HG03025 (cell line): ENCODE data around the gene AK8.

Experiments used
- ATAC-seq: cut with Tn5 transposase; IDR thresholded peaks from one replicate; pipeline ENCODE4 v1.9.1; 2021; ENCODE audit warnings: mild to moderate bottlenecking, moderate library complexity; ENCODE audit not compliant: unreplicated experiment, low FRiP score

Gene AK8

GRCh38 chr9:132681561-132681960, 196.5 kb downstream of the AK8 start:
- no peak for ATAC-seq

DNA sequence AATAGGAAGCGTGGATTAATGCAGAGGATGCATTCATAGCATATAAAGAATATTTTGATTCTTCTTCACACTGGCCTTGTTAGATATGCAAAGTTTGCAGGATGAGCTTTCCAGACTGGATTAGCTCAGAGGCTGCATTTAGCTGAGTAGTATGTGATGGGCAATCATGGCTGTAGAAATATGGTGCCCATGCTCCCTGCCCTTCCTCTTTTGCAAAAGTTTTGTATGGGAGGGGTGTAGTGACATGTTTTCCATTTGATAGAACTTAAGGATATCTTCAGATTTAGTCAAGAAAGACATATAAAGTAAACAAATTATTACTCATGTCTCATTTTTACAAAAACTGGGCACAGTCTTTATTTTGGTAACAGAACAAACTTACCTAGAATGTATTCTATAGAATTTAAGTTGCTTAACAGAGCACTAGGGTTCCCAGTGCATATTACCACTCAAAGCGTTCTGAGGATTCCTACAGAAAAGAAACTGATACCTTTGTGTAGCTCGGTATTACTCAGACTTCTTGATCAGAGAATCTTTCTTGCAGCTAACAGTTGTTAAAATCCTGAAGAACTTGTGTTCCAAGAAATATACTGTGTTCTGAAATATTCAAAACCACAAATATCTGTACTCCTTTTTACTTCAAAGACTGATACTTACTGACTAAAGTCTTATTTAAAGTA, 198.0 kb downstream of the AK8 start:
- ATAC-seq, result no peak

DNA sequence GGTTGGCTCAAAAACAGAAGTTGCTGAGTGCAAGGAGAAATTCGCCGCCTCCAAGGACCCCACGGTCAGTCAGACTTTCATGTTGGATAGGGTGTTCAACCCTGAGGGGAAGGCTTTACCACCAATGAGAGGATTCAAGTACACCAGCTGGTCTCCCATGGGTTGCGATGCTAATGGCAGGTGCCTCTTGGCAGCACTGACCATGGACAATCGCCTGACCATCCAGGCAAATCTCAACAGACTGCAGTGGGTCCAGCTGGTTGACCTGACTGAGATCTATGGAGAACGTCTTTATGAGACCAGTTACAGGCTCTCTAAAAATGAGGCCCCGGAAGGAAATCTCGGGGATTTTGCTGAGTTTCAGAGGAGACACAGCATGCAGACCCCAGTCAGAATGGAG, 200.1 kb downstream of the AK8 start:
- no peak for ATAC-seq
